Cardiac atrium fibroblast (primary cell): ENCODE measurements around the gene DLGAP3. TPM values are rescaled to one million over a fixed set of nuclear protein-coding genes. Genes with fewer than 3 reads are reported as not detected.

Experiments
- total RNA-seq: library from RNA; depleted of rRNA; stranded (reverse); fragments of >200 nt; gene quantifications from 2 replicates; pipeline ENCODE4 v1.2.3, GENCODE V29; 2015

The DLGAP3 gene, protein sequence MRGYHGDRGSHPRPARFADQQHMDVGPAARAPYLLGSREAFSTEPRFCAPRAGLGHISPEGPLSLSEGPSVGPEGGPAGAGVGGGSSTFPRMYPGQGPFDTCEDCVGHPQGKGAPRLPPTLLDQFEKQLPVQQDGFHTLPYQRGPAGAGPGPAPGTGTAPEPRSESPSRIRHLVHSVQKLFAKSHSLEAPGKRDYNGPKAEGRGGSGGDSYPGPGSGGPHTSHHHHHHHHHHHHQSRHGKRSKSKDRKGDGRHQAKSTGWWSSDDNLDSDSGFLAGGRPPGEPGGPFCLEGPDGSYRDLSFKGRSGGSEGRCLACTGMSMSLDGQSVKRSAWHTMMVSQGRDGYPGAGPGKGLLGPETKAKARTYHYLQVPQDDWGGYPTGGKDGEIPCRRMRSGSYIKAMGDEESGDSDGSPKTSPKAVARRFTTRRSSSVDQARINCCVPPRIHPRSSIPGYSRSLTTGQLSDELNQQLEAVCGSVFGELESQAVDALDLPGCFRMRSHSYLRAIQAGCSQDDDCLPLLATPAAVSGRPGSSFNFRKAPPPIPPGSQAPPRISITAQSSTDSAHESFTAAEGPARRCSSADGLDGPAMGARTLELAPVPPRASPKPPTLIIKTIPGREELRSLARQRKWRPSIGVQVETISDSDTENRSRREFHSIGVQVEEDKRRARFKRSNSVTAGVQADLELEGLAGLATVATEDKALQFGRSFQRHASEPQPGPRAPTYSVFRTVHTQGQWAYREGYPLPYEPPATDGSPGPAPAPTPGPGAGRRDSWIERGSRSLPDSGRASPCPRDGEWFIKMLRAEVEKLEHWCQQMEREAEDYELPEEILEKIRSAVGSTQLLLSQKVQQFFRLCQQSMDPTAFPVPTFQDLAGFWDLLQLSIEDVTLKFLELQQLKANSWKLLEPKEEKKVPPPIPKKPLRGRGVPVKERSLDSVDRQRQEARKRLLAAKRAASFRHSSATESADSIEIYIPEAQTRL
- total RNA-seq: 0.16 and 0.18 TPM in 2 replicates

GRCh38 chr1:34929497-34929852, at the start of gene DLGAP3:
Gene DLGAP3 (minus strand): TSS chr1:34929650. CDS start chr1:34905383, 24,267 bp downstream.

GRCh38 chr1:34859446-34860200, 69.8 kb downstream of the DLGAP3 start, which contains the start of gene SMIM12:
Gene SMIM12 (minus strand): TSS chr1:34859749. CDS start chr1:34855977, 3,772 bp downstream.

Other genes with a start within 250 kb of the DLGAP3 start
- not detected in 2 replicates for gene GJB5, start 174.6 kb downstream of the DLGAP3 start, total RNA-seq
- gene GJB4, start 169.9 kb downstream of the DLGAP3 start, total RNA-seq: not detected in 2 replicates
- gene GJB3, start 148.4 kb downstream of the DLGAP3 start, total RNA-seq: not detected in 2 replicates
- gene GJA4, start 136.7 kb downstream of the DLGAP3 start, total RNA-seq: 2.1 and 4.9 TPM in 2 replicates
- gene SMIM12, start 69.9 kb downstream of the DLGAP3 start, total RNA-seq: 28.4 and 43.9 TPM in 2 replicates
- gene TMEM35B, start 55.7 kb upstream of the DLGAP3 start, total RNA-seq: 53.1 and 68.6 TPM in 2 replicates
- gene ZMYM6, start 102.3 kb upstream of the DLGAP3 start, total RNA-seq: 15.1 and 16.1 TPM in 2 replicates
- 6.9 and 22.0 TPM in 2 replicates for gene ZMYM1, start 149.7 kb upstream of the DLGAP3 start, total RNA-seq